Stimulated activated CD8-positive, alpha-beta memory T cell treated with anti-CD3 and anti-CD28 coated beads, Interleukin-12 subunit alpha, Interleukin-12 subunit beta, amount 100 ng/mL, for 4 hours (primary cell): Measurements from ENCODE around the gene ARHGEF7.

ENCODE experiments used
- DNase-seq: peaks from one replicate; pipeline ENCODE4 v3.0.0-alpha.2; 2020; ENCODE audit warnings: low read depth

Gene ARHGEF7

GRCh38 chr13:111201304-111201940, 86.3 kb downstream of the ARHGEF7 start:
- no peak for DNase-seq

GRCh38 chr13:111202156-111202621, 87.1 kb downstream of the ARHGEF7 start:
- no peak for DNase-seq

GRCh38 chr13:111202745-111203144, 87.6 kb downstream of the ARHGEF7 start:
- no peak for DNase-seq

- DNase-seq = no peak
Measured at GRCh38 chr13:111203736-111204389, 88.8 kb downstream of the ARHGEF7 start.

- DNase-seq = no peak
Measured at GRCh38 chr13:111204438-111205177, 89.5 kb downstream of the ARHGEF7 start.

- no peak for DNase-seq
Measured at GRCh38 chr13:111206148-111206547, 91.0 kb downstream of the ARHGEF7 start.

GRCh38 chr13:111209613-111210012, 94.5 kb downstream of the ARHGEF7 start:
- no peak for DNase-seq

GRCh38 chr13:111210091-111210490, 95.0 kb downstream of the ARHGEF7 start:
- no peak for DNase-seq

- DNase-seq = no peak
Measured at GRCh38 chr13:111210544-111211469, 95.7 kb downstream of the ARHGEF7 start.

- no peak for DNase-seq
Measured at GRCh38 chr13:111211789-111212516, 96.8 kb downstream of the ARHGEF7 start.

- no peak for DNase-seq
Measured at GRCh38 chr13:111212517-111212873, 97.4 kb downstream of the ARHGEF7 start.

- no peak for DNase-seq
Measured at GRCh38 chr13:111213964-111214726, 99.0 kb downstream of the ARHGEF7 start.

- no peak for DNase-seq
Measured at GRCh38 chr13:111215081-111216047, 100.3 kb downstream of the ARHGEF7 start.

- peak; percentile 15 for DNase-seq
Measured at GRCh38 chr13:111216166-111216960, 101.3 kb downstream of the ARHGEF7 start.

GRCh38 chr13:111217641-111218040, 102.5 kb downstream of the ARHGEF7 start:
- DNase-seq = no peak

- DNase-seq = no peak
Measured at GRCh38 chr13:111219280-111219679, 104.2 kb downstream of the ARHGEF7 start.

GRCh38 chr13:111219950-111220349, 104.8 kb downstream of the ARHGEF7 start:
- DNase-seq = no peak

GRCh38 chr13:111225166-111225565, 110.1 kb downstream of the ARHGEF7 start:
- no peak for DNase-seq
